NCI-H82 treated with DMSO at 0.1 percent for 48 hours (cell line): ENCODE results near the gene LCE1F.

Source experiments
- DNase-seq: peaks from one replicate; lab custom pipeline; 2025; ENCODE audit not compliant: unreplicated experiment; lab: John Stamatoyannopoulos, UW

Gene LCE1F

GRCh38 chr1:152774875-152775274, at the start of gene LCE1F:
LCE1F (plus strand) TSS chr1:152775140; CDS start chr1:152776372, 1,232 bp downstream.
- no peak for DNase-seq

GRCh38 chr1:152725261-152725660, 49.7 kb upstream of the LCE1F start:
- DNase-seq: no peak

GRCh38 chr1:152728986-152729385, 46.0 kb upstream of the LCE1F start:
- DNase-seq: no peak

- no peak for DNase-seq
Observed at GRCh38 chr1:152735648-152736047, 39.3 kb upstream of the LCE1F start.

GRCh38 chr1:152737997-152738396, 36.9 kb upstream of the LCE1F start:
- DNase-seq: no peak

GRCh38 chr1:152739841-152740240, 35.1 kb upstream of the LCE1F start:
- DNase-seq: no peak

- DNase-seq: no peak
Observed at GRCh38 chr1:152741656-152742055, 33.3 kb upstream of the LCE1F start.

- DNase-seq: no peak
Observed at GRCh38 chr1:152743371-152744145, 31.4 kb upstream of the LCE1F start.

- DNase-seq: no peak
Observed at GRCh38 chr1:152745289-152745704, 29.6 kb upstream of the LCE1F start.

GRCh38 chr1:152745765-152746444, 29.0 kb upstream of the LCE1F start:
- DNase-seq: no peak

- DNase-seq: no peak
Observed at GRCh38 chr1:152747831-152748230, 27.1 kb upstream of the LCE1F start.

GRCh38 chr1:152752225-152752624, 22.7 kb upstream of the LCE1F start:
- no peak for DNase-seq

GRCh38 chr1:152753586-152753985, 21.4 kb upstream of the LCE1F start:
- no peak for DNase-seq

GRCh38 chr1:152756872-152757271, 18.1 kb upstream of the LCE1F start:
- no peak for DNase-seq

GRCh38 chr1:152757747-152758146, 17.2 kb upstream of the LCE1F start, which contains the start of gene KPRP:
KPRP (plus strand) TSS chr1:152758025; CDS start chr1:152759589, 1,564 bp downstream.
- no peak for DNase-seq

GRCh38 chr1:152758636-152759035, 16.3 kb upstream of the LCE1F start:
- DNase-seq: no peak

GRCh38 chr1:152759453-152760173, 15.3 kb upstream of the LCE1F start:
- DNase-seq: no peak

GRCh38 chr1:152760551-152761190, 14.3 kb upstream of the LCE1F start:
- no peak for DNase-seq

- DNase-seq: no peak
Observed at GRCh38 chr1:152761609-152762213, 13.2 kb upstream of the LCE1F start.

GRCh38 chr1:152768847-152769533, 6.0 kb upstream of the LCE1F start:
- no peak for DNase-seq
